ENCODE results near the gene RORC.
"Not testable (repeated sequence)": the region's sequence is repeated elsewhere in the genome, so short reads cannot be mapped to it uniquely, and the experiment has no call there.

Gene RORC

GRCh38 chr1:151858886-151859665, 27.5 kb upstream of the RORC start:
- peaks cover 10% of the 10 kb centered on the region for H3K4me1 Mint-ChIP-seq
- H3K4me3 Mint-ChIP-seq = no peak overlapping the region
- H3K27ac Mint-ChIP-seq = no peak overlapping the region
- no peaks in the 10 kb centered on the region for H3K9me3 Mint-ChIP-seq
- H3K27me3 Mint-ChIP-seq (ENCODE audit: low read depth) = peaks cover 16% of the 10 kb centered on the region
- TF ChIP-seq CTCF (IDR thresholded peaks at IDR 0.05; ENCODE audit: unreplicated experiment in 3 of 3) = no peak
- no peaks in the 10 kb centered on the region for H3K36me3 Mint-ChIP-seq (ENCODE audit: low read depth)

GRCh38 chr1:151858030-151858746, 26.6 kb upstream of the RORC start:
- Mint-ChIP-seq H3K36me3 (ENCODE audit: low read depth) (no peaks in the 10 kb centered on the region), H3K9me3 (no peaks in the 10 kb centered on the region), H3K27ac (no peak overlapping the region), H3K4me3 (no peak overlapping the region), H3K27me3 (ENCODE audit: low read depth) (peaks cover 16% of the 10 kb centered on the region), H3K4me1 (peaks cover 10% of the 10 kb centered on the region)
- no peak for TF ChIP-seq CTCF (IDR thresholded peaks at IDR 0.05; ENCODE audit: unreplicated experiment in 3 of 3)

- H3K36me3 Mint-ChIP-seq (ENCODE audit: low read depth) = no peaks in the 10 kb centered on the region
- H3K27ac Mint-ChIP-seq = peak overlapping the region; percentile 28 to 50 (median 48)
- no peak for TF ChIP-seq CTCF (IDR thresholded peaks at IDR 0.05; ENCODE audit: unreplicated experiment in 3 of 3)
- H3K27me3 Mint-ChIP-seq (ENCODE audit: low read depth) = peaks cover 18% of the 10 kb centered on the region
- H3K4me1 Mint-ChIP-seq = peaks cover 10% of the 10 kb centered on the region
- H3K4me3 Mint-ChIP-seq = no peak overlapping the region
- no peaks in the 10 kb centered on the region for H3K9me3 Mint-ChIP-seq
Observed at GRCh38 chr1:151855933-151856332, 24.3 kb upstream of the RORC start.

- peak overlapping the region; percentile 28 to 50 (median 48) for H3K27ac Mint-ChIP-seq
- not testable (repeated sequence) for H3K4me3 Mint-ChIP-seq, H3K4me1 Mint-ChIP-seq
Observed at GRCh38 chr1:151855516-151855915, 23.9 kb upstream of the RORC start.

GRCh38 chr1:151854658-151855057, 23.1 kb upstream of the RORC start:
- Mint-ChIP-seq H3K27me3 (ENCODE audit: low read depth) (peaks cover 18% of the 10 kb centered on the region), H3K4me1 (peaks cover 11% of the 10 kb centered on the region), H3K27ac (no peak overlapping the region), H3K4me3 (no peak overlapping the region), H3K9me3 (no peaks in the 10 kb centered on the region), H3K36me3 (ENCODE audit: low read depth) (no peaks in the 10 kb centered on the region)
- TF ChIP-seq CTCF (IDR thresholded peaks at IDR 0.05; ENCODE audit: unreplicated experiment in 3 of 3) = no peak

More at GRCh38 chr1:151855516-151855915, 23.9 kb upstream of the RORC start:
- H3K9me3 Mint-ChIP-seq; H3K36me3 Mint-ChIP-seq (ENCODE audit: low read depth): not testable (repeated sequence)
- peaks cover 20% of the 10 kb centered on the region for H3K27me3 Mint-ChIP-seq (ENCODE audit: low read depth)

GRCh38 chr1:151853411-151853943, 21.9 kb upstream of the RORC start, which contains the start of gene THEM5:
TSS of gene THEM5 (minus strand) at chr1:151853712. CDS start at chr1:151853565, 147 bp downstream.
- H3K4me3 Mint-ChIP-seq = no peak within 1 kb of the TSS
- peaks cover 14% of the 10 kb centered on the region for H3K27me3 Mint-ChIP-seq (ENCODE audit: low read depth)
- H3K4me1 Mint-ChIP-seq = peaks cover 16% of the 10 kb centered on the region
- TF ChIP-seq CTCF (IDR thresholded peaks at IDR 0.05; ENCODE audit: unreplicated experiment in 3 of 3) = no peak
- no peak within 1 kb of the TSS for H3K27ac Mint-ChIP-seq
- H3K36me3 Mint-ChIP-seq (ENCODE audit: low read depth) = no peaks in the 10 kb centered on the region
- no peaks in the 10 kb centered on the region for H3K9me3 Mint-ChIP-seq
